Measurements from ENCODE around the gene ZBTB20. TPM values are rescaled to one million over a fixed set of nuclear protein-coding genes. Genes with fewer than 3 reads are reported as not detected.

ZBTB20 gene
- total and polyA plus RNA-seq, 4 donors = 3.1 to 57.4 (median 29.3) TPM

DNA sequence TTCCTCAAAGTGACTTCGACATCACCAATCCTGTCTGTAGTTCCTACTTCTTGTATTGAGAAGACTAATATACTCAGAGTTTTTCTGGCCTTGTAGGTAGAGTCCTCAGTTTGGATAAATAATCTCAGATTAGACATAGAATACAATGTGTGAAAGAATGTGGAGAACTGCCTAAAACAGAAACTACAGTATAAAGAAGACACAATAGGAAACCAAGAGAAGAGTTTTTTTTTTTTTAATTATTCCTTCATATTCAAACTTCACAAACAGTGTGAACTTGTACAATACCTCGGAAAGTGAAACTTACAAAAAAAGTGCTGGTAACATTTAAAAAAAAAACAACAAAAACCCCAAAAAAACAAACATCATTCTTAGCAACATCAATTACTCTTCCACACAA, 832.8 kb downstream of the ZBTB20 start:
- no peaks in the 10 kb centered on the region for H3K4me1 ChIP-seq (ENCODE audit: control insufficient read depth, insufficient read depth, low read length)
- DNase-seq (ENCODE audit: low read depth in 4 of 6, low spot score in 6 of 6) = no peak
- H3K27ac ChIP-seq (ENCODE audit: low read depth, low read length) = no peak overlapping the region
- H3K27me3 ChIP-seq (ENCODE audit: control insufficient read depth, insufficient read depth, low read length) = no peaks in the 10 kb centered on the region
- H3K36me3 ChIP-seq (ENCODE audit: control insufficient read depth, insufficient read depth, low read length) = no peaks in the 10 kb centered on the region
- WGBS (ENCODE audit: insufficient coverage) = no CpG with 5 or more reads among the region's 2 CpGs
- H3K4me3 ChIP-seq (ENCODE audit: low read depth, low read length) = no peak overlapping the region
- H3K9me3 ChIP-seq (ENCODE audit: control insufficient read depth, insufficient read depth, low read length) = no peaks in the 10 kb centered on the region

DNA sequence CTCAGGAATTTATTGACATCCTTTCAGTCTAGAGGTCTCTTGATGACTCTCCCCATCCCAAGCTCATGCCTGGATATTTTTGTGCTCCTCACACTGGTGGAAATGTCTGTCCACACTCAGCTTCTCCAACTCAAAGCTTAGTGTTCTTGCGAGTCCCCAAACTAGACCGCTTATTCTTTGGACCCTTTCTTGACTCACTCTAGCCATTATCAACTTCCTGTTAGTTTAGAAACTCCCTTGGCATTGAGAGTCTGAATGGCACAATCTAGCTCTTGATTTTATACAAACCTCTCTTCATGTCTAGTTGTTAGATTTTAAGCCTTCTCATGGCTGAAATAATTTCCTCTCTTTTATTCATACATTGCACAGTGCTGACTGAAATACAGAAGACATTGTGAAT, 833.7 kb downstream of the ZBTB20 start:
- no peak for DNase-seq (ENCODE audit: low read depth in 4 of 6, low spot score in 6 of 6)
- no peaks in the 10 kb centered on the region for H3K27me3 ChIP-seq (ENCODE audit: control insufficient read depth, insufficient read depth, low read length)
- WGBS (ENCODE audit: insufficient coverage) = no CpG with 5 or more reads among the region's 2 CpGs
- H3K4me1 ChIP-seq (ENCODE audit: control insufficient read depth, insufficient read depth, low read length) = no peaks in the 10 kb centered on the region
- H3K27ac ChIP-seq (ENCODE audit: low read depth, low read length) = no peak overlapping the region
- no peaks in the 10 kb centered on the region for H3K9me3 ChIP-seq (ENCODE audit: control insufficient read depth, insufficient read depth, low read length)
- no peak overlapping the region for H3K4me3 ChIP-seq (ENCODE audit: low read depth, low read length)
- no peaks in the 10 kb centered on the region for H3K36me3 ChIP-seq (ENCODE audit: control insufficient read depth, insufficient read depth, low read length)

DNA sequence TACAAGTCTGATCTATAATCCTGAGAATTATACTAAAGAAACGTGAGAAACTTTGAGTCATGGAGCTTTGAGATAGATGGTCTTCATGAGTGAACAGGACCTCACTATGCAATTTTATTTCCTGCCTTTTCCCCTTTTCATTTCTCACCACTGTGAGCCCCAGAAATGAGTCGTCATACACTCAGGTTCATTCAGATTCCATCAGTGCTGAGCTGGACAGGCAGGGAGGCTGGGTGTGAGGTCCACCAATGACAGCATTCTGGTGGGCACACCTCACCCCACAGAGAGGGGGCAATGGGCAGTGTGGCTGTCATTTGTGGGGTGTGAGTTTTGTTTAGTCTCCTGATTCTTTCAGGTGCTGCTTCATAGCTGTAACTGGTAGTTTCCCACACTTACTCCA, 836.4 kb downstream of the ZBTB20 start:
- Histone ChIP-seq H3K36me3 (ENCODE audit: control insufficient read depth, insufficient read depth, low read length) (no peaks in the 10 kb centered on the region), H3K9me3 (ENCODE audit: control insufficient read depth, insufficient read depth, low read length) (no peaks in the 10 kb centered on the region), H3K27me3 (ENCODE audit: control insufficient read depth, insufficient read depth, low read length) (no peaks in the 10 kb centered on the region), H3K4me3 (ENCODE audit: low read depth, low read length) (no peak overlapping the region), H3K27ac (ENCODE audit: low read depth, low read length) (no peak overlapping the region), H3K4me1 (ENCODE audit: control insufficient read depth, insufficient read depth, low read length) (no peaks in the 10 kb centered on the region)
- no peak for DNase-seq (ENCODE audit: low read depth in 4 of 6, low spot score in 6 of 6)
- WGBS (ENCODE audit: insufficient coverage) = 80% methylated on average over 1 of the region's 2 CpGs

DNA sequence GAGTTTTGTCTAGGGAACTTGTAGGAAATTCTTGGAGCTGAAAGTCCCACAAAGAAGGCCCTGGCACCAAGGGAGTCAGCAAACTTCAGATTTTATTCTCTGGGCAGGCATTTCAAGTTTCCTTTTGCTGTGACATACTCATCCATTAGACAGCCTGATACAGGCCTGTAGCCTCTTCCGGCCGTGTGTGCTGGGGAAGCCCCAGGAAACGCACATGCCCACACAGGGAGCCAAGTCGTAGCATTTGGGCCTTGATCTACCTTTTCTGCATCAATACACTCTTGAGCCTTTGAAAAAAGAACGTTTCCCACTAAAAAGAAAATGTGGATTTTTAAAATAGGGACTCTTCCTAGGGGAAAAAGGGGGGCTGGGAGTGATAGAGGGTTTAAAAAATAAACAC, 838.3 kb downstream of the ZBTB20 start:
- DNase-seq (ENCODE audit: low read depth in 4 of 6, low spot score in 6 of 6) = no peak
- Histone ChIP-seq H3K27me3 (ENCODE audit: control insufficient read depth, insufficient read depth, low read length) (no peaks in the 10 kb centered on the region), H3K9me3 (ENCODE audit: control insufficient read depth, insufficient read depth, low read length) (no peaks in the 10 kb centered on the region), H3K4me3 (ENCODE audit: low read depth, low read length) (no peak overlapping the region), H3K36me3 (ENCODE audit: control insufficient read depth, insufficient read depth, low read length) (no peaks in the 10 kb centered on the region), H3K27ac (ENCODE audit: low read depth, low read length) (no peak overlapping the region), H3K4me1 (ENCODE audit: control insufficient read depth, insufficient read depth, low read length) (no peaks in the 10 kb centered on the region)
- 86% methylated on average over 3 of the region's 5 CpGs for WGBS (ENCODE audit: insufficient coverage)

DNA sequence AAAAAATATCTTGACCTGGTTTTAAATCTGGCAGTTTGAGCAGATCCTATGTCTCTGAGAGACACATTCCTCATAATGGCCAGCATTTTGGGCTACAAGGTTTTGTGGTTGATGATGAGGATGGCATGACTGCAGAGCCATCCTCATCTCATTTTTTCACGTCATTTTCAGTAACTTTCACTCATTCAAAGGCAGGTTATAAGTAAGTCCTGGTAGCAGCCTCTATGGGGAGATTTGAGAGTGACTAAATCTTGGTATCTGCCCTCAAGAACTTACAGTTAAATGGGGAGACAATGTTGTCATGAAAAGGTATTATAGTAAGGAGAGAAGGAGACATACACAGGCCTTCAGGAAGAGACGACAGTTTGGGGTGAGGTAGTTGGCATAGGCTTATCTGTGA, 838.7 kb downstream of the ZBTB20 start:
- Histone ChIP-seq H3K9me3 (ENCODE audit: control insufficient read depth, insufficient read depth, low read length) (no peaks in the 10 kb centered on the region), H3K27me3 (ENCODE audit: control insufficient read depth, insufficient read depth, low read length) (no peaks in the 10 kb centered on the region), H3K36me3 (ENCODE audit: control insufficient read depth, insufficient read depth, low read length) (no peaks in the 10 kb centered on the region), H3K27ac (ENCODE audit: low read depth, low read length) (no peak overlapping the region), H3K4me3 (ENCODE audit: low read depth, low read length) (no peak overlapping the region), H3K4me1 (ENCODE audit: control insufficient read depth, insufficient read depth, low read length) (no peaks in the 10 kb centered on the region)
- WGBS (ENCODE audit: insufficient coverage) = 93% methylated on average over 1 of the region's 2 CpGs
- no peak for DNase-seq (ENCODE audit: low read depth in 4 of 6, low spot score in 6 of 6)

DNA sequence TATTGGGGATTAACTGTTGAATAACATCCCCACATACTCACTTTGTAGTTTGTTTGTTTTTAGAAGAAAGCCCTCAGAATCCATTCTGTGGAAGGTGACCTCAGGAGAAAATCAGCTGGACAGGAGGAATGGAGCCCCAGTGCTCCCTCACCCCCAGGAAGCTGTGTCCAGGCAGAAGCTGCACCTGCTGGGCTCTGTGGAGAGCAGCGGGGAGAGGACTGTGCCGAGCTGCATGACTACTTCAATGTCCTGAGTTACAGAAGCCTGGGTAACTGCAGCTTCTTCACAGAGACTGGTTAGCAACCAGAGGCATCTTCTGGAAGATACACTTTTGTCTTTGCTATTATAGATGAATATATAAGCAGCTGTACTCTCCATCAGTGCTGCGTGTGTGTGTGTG, 839.3 kb downstream of the ZBTB20 start:
- H3K27ac ChIP-seq (ENCODE audit: low read depth, low read length) = no peak overlapping the region
- H3K27me3 ChIP-seq (ENCODE audit: control insufficient read depth, insufficient read depth, low read length) = no peaks in the 10 kb centered on the region
- H3K4me1 ChIP-seq (ENCODE audit: control insufficient read depth, insufficient read depth, low read length) = no peaks in the 10 kb centered on the region
- no peaks in the 10 kb centered on the region for H3K36me3 ChIP-seq (ENCODE audit: control insufficient read depth, insufficient read depth, low read length)
- DNase-seq (ENCODE audit: low read depth in 4 of 6, low spot score in 6 of 6) = no peak
- H3K9me3 ChIP-seq (ENCODE audit: control insufficient read depth, insufficient read depth, low read length) = no peaks in the 10 kb centered on the region
- no peak overlapping the region for H3K4me3 ChIP-seq (ENCODE audit: low read depth, low read length)
- 86% methylated on average over 2 of the region's 3 CpGs for WGBS (ENCODE audit: insufficient coverage)

DNA sequence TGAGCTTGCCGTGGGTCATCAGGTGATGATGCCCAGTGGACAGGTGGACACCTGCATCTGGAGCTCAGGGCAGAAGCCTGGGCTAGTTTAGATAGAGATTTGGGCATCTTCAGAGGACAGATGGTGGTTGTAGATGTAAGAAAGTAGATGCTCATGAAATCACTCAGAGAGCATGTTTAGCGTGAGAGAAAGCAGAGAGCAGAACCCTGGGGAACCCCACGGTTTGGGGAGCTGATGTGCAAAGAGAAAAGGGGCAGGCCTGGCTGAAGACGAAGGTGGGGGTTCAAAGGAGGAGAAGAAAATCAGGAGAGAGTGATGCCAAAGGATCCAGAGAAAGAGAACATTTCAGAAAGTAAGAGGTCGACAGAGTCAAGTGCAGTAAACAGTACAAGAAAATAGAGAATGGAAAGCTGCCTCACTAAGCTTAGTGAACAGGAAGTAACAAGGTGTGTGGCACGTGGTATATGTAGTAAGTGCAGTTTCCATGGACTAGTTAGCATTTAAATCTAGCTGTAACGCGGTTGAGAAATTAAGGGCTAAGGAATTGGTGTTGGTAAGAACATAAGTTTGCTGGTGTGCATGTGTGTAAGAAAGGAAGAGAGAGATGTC, 839.8 kb downstream of the ZBTB20 start:
- DNase-seq (ENCODE audit: low read depth in 4 of 6, low spot score in 6 of 6) = no peak
- Histone ChIP-seq H3K27me3 (ENCODE audit: control insufficient read depth, insufficient read depth, low read length) (no peaks in the 10 kb centered on the region), H3K36me3 (ENCODE audit: control insufficient read depth, insufficient read depth, low read length) (no peaks in the 10 kb centered on the region), H3K4me1 (ENCODE audit: control insufficient read depth, insufficient read depth, low read length) (no peaks in the 10 kb centered on the region), H3K27ac (ENCODE audit: low read depth, low read length) (no peak overlapping the region), H3K9me3 (ENCODE audit: control insufficient read depth, insufficient read depth, low read length) (no peaks in the 10 kb centered on the region), H3K4me3 (ENCODE audit: low read depth, low read length) (no peak overlapping the region)
- WGBS (ENCODE audit: insufficient coverage) = 86% methylated on average over 6 of the region's 8 CpGs

DNA sequence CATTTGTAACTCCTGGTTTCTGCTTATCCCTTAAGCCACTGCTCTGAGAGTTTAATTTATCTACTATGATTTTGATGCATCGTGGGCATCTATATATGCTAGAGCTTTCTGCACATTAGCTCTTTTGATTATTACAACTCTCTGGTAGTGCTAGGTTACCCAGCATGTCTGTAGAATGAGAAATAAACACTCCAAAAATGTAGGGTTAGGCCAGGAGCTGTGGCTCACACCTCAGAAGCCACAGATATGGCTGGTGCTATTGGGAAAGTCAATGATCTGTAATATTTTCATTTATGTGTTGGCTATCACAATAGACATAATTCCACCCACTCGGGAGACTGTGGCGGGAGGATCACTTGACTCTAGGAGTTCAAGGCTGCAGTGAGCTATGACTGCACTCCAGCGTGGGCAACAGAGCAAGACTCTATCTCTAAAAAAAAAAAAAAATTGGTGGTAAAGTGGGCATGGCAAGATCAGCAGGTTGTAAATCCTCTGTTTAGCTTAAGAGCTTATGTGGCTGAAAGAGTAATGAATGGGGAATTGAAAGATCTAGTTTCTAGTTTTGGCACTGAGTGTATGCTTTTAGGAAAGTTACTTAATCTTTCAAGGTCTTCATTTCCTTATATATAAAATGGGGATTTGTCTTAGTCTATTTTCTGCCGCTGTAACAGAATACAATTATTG, 847.0 kb downstream of the ZBTB20 start:
- Histone ChIP-seq H3K27ac (ENCODE audit: low read depth, low read length) (no peak overlapping the region), H3K4me1 (ENCODE audit: control insufficient read depth, insufficient read depth, low read length) (no peaks in the 10 kb centered on the region), H3K4me3 (ENCODE audit: low read depth, low read length) (no peak overlapping the region), H3K27me3 (ENCODE audit: control insufficient read depth, insufficient read depth, low read length) (no peaks in the 10 kb centered on the region), H3K36me3 (ENCODE audit: control insufficient read depth, insufficient read depth, low read length) (no peaks in the 10 kb centered on the region), H3K9me3 (ENCODE audit: control insufficient read depth, insufficient read depth, low read length) (no peaks in the 10 kb centered on the region)
- DNase-seq (ENCODE audit: low read depth in 4 of 6, low spot score in 6 of 6) = no peak
- no CpG with 5 or more reads among the region's 5 CpGs for WGBS (ENCODE audit: insufficient coverage)

DNA sequence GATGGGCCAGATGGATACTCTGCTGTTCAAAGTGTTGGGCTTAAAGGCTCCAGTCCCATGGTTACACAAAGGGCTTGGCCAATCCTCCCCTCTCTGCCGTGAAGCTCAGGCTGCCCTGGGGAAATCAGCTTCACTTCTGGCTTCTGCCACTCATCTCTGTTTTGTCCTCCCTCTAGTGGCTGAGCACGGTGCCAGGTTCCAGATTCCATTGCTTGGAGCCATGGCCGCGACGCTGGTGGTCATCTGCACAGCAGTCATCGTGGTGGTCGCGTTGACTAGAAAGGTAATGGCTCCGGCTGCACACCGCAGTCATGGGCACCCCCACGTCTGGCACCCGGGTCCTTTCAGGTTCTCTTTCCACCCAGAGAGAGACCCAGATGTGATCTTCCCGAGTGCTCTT, 847.7 kb downstream of the ZBTB20 start:
- WGBS (ENCODE audit: insufficient coverage) = 77% methylated on average over 13 of the region's 13 CpGs
- Histone ChIP-seq H3K27me3 (ENCODE audit: control insufficient read depth, insufficient read depth, low read length) (no peaks in the 10 kb centered on the region), H3K4me3 (ENCODE audit: low read depth, low read length) (no peak overlapping the region), H3K4me1 (ENCODE audit: control insufficient read depth, insufficient read depth, low read length) (no peaks in the 10 kb centered on the region), H3K27ac (ENCODE audit: low read depth, low read length) (no peak overlapping the region), H3K9me3 (ENCODE audit: control insufficient read depth, insufficient read depth, low read length) (no peaks in the 10 kb centered on the region), H3K36me3 (ENCODE audit: control insufficient read depth, insufficient read depth, low read length) (no peaks in the 10 kb centered on the region)
- DNase-seq (ENCODE audit: low read depth in 4 of 6, low spot score in 6 of 6) = no peak

DNA sequence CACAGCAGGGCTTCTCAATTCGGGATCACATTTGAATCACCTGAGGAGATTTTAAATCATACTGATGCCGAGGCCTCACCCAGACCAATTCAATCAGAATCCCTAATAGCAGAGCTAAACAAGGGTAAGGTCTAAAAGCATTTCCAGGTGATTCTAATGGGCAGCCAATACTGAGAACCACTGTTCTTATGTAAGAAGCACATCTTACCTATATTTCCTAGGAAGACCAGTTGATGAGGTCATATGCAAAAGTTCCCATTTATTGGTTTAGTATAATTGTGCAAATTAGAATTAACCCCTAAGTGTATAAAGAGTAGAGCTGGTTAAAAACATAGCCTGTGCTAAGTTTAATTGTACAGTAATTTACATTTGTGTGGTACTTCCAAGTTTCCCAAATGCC, 851.1 kb downstream of the ZBTB20 start:
- Histone ChIP-seq H3K36me3 (ENCODE audit: control insufficient read depth, insufficient read depth, low read length) (no peaks in the 10 kb centered on the region), H3K4me3 (ENCODE audit: low read depth, low read length) (no peak overlapping the region), H3K9me3 (ENCODE audit: control insufficient read depth, insufficient read depth, low read length) (no peaks in the 10 kb centered on the region), H3K27ac (ENCODE audit: low read depth, low read length) (no peak overlapping the region), H3K27me3 (ENCODE audit: control insufficient read depth, insufficient read depth, low read length) (no peaks in the 10 kb centered on the region), H3K4me1 (ENCODE audit: control insufficient read depth, insufficient read depth, low read length) (no peaks in the 10 kb centered on the region)
- 50% methylated on average over 1 of the region's 2 CpGs for WGBS (ENCODE audit: insufficient coverage)
- DNase-seq (ENCODE audit: low read depth in 4 of 6, low spot score in 6 of 6) = no peak

All from spinal cord (tissue), 10 donors.